H9 (cell line): Measurements from ENCODE around the gene SRGAP3. TPM values are rescaled to one million over a fixed set of nuclear protein-coding genes. Genes with fewer than 3 reads are reported as not detected.

ENCODE experiments used
- DNase-seq: peaks from one replicate; pipeline ENCODE4 v3.0.0-alpha.2; 2017
- H2AFZ ChIP-seq: one replicate; pipeline ENCODE4 v1.6.1; 2013; ENCODE audit warnings: mild to moderate bottlenecking, low read length, control low read depth, moderate library complexity
- H2AK5ac ChIP-seq: 2 replicates; pipeline ENCODE4 v1.6.1; 2013; ENCODE audit warnings: low read length, control low read depth, mixed read lengths; ENCODE audit not compliant: insufficient read length
- H2BK120ac ChIP-seq: one replicate; pipeline ENCODE4 v1.6.1; 2013; ENCODE audit warnings: low read depth, mild to moderate bottlenecking, low read length, control low read depth, inconsistent platforms; ENCODE audit not compliant: poor library complexity, severe bottlenecking
- H2BK12ac ChIP-seq: 2 replicates; pipeline ENCODE4 v1.6.1; 2013; ENCODE audit warnings: low read length, control low read depth, mixed read lengths, low read depth; ENCODE audit not compliant: insufficient read length
- H2BK15ac ChIP-seq: 2 replicates; pipeline ENCODE4 v1.6.1; 2013; ENCODE audit warnings: low read depth, low read length, control low read depth
- H2BK20ac ChIP-seq: one replicate; pipeline ENCODE4 v1.6.1; 2013; ENCODE audit warnings: low read depth, mild to moderate bottlenecking, low read length, control low read depth, inconsistent platforms; ENCODE audit not compliant: poor library complexity, severe bottlenecking
- H2BK5ac ChIP-seq: 2 replicates; pipeline ENCODE4 v1.6.1; 2013; ENCODE audit warnings: low read length, control low read depth, mixed read lengths; ENCODE audit not compliant: insufficient read length
- H3K14ac ChIP-seq: 2 replicates; pipeline ENCODE4 v1.6.1; 2013; ENCODE audit warnings: low read length, control low read depth; ENCODE audit not compliant: insufficient read depth
- H3K18ac ChIP-seq: 2 replicates; pipeline ENCODE4 v1.6.1; 2013; ENCODE audit warnings: low read depth, mild to moderate bottlenecking, mixed read lengths, low read length, control low read depth; ENCODE audit not compliant: insufficient read length
- H3K23ac ChIP-seq: 2 replicates; pipeline ENCODE4 v1.6.1; 2013; ENCODE audit warnings: low read length, control low read depth, mixed read lengths, low read depth; ENCODE audit not compliant: insufficient read length
- H3K23me2 ChIP-seq: 2 replicates; pipeline ENCODE4 v1.6.1; 2013; ENCODE audit warnings: low read depth, mild to moderate bottlenecking, mixed read lengths, low read length, control low read depth; ENCODE audit not compliant: insufficient read length, poor library complexity, severe bottlenecking
- H3K27ac ChIP-seq: 2 replicates; pipeline ENCODE4 v1.5.1; 2013; ENCODE audit warnings: low read length, control low read depth, mixed read lengths, low read depth; ENCODE audit not compliant: insufficient read length
- H3K27me3 ChIP-seq: 2 replicates; pipeline ENCODE4 v1.6.1; 2013; ENCODE audit warnings: low read length, control low read depth, inconsistent platforms; ENCODE audit not compliant: insufficient read depth
- H3K4ac ChIP-seq: 2 replicates; pipeline ENCODE4 v1.6.1; 2013; ENCODE audit warnings: low read depth, mild to moderate bottlenecking, control low read depth, inconsistent platforms, low read length, moderate library complexity
- H3K4me1 ChIP-seq: 2 replicates; pipeline ENCODE4 v1.6.1; 2013; ENCODE audit warnings: low read length, control low read depth, inconsistent platforms; ENCODE audit not compliant: insufficient read depth
- H3K4me2 ChIP-seq: 2 replicates; pipeline ENCODE4 v1.6.1; 2013; ENCODE audit warnings: low read length, control low read depth, mixed read lengths; ENCODE audit not compliant: insufficient read length, insufficient read depth
- H3K56ac ChIP-seq: 2 replicates; pipeline ENCODE4 v1.6.1; 2013; ENCODE audit warnings: low read depth, mild to moderate bottlenecking, mixed read lengths, low read length, control low read depth; ENCODE audit not compliant: insufficient read length
- H3K79me1 ChIP-seq: 2 replicates; pipeline ENCODE4 v1.6.1; 2013; ENCODE audit warnings: low read depth, mild to moderate bottlenecking, moderate library complexity, low read length, control low read depth, inconsistent platforms; ENCODE audit not compliant: insufficient read depth, poor library complexity, severe bottlenecking
- H3K79me2 ChIP-seq: 2 replicates; pipeline ENCODE4 v1.6.1; 2013; ENCODE audit warnings: low read length, control low read depth, inconsistent platforms; ENCODE audit not compliant: insufficient read depth
- H3K9ac ChIP-seq: 2 replicates; pipeline ENCODE4 v1.6.1; 2013; ENCODE audit warnings: low read length, control low read depth, mixed read lengths; ENCODE audit not compliant: insufficient read length; ENCODE audit errors: extremely low read depth
- H3K9me3 ChIP-seq: one replicate; pipeline ENCODE4 v1.6.1; 2013; ENCODE audit warnings: low read depth, low read length, inconsistent platforms; ENCODE audit not compliant: control insufficient read depth
- H3T11ph ChIP-seq: one replicate; pipeline ENCODE4 v1.6.1; 2013; ENCODE audit warnings: mild to moderate bottlenecking, low read length, control low read depth, inconsistent platforms
- H4K20me1 ChIP-seq: one replicate; pipeline ENCODE4 v1.6.1; 2013; ENCODE audit not compliant: control insufficient read depth, insufficient read length, insufficient read depth
- H4K5ac ChIP-seq: 2 replicates; pipeline ENCODE4 v1.6.1; 2013; ENCODE audit warnings: low read depth, mild to moderate bottlenecking, mixed read lengths, low read length, control low read depth; ENCODE audit not compliant: insufficient read length
- H4K8ac ChIP-seq: replicated peaks from 2 replicates; pipeline ENCODE4 v1.6.1; 2013; ENCODE audit warnings: low read length, control low read depth, mixed read lengths, low read depth; ENCODE audit not compliant: insufficient read length
- H4K91ac ChIP-seq: 2 replicates; pipeline ENCODE4 v1.6.1; 2013; ENCODE audit warnings: low read depth, mild to moderate bottlenecking, moderate library complexity, mixed read lengths, low read length, control low read depth; ENCODE audit not compliant: insufficient read length
- H3K27ac Mint-ChIP-seq, 3 experiments: 2 replicates in 2 of 3; 3 replicates in 1 of 3; pipeline ENCODE4 v1.8.0; 2020 to 2021; ENCODE audit warnings: mixed read lengths in 3 of 3, mild to moderate bottlenecking in 1 of 3, moderate library complexity in 1 of 3
- H3K27me3 Mint-ChIP-seq: 2 replicates; pipeline ENCODE4 v1.8.0; 2021; ENCODE audit warnings: low read depth, mild to moderate bottlenecking, moderate library complexity, mixed read lengths
- H3K36me3 Mint-ChIP-seq, 3 experiments: 2 replicates in 2 of 3; 3 replicates in 1 of 3; pipeline ENCODE4 v1.8.0; 2020 to 2021; ENCODE audit warnings: low read depth in 3 of 3, mixed read lengths in 3 of 3; ENCODE audit not compliant: insufficient read depth in 1 of 3
- H3K4me1 Mint-ChIP-seq, 2 experiments: 2 replicates each; pipeline ENCODE4 v1.8.0; 2020; ENCODE audit warnings: mixed read lengths in 2 of 2
- H3K4me3 Mint-ChIP-seq, 2 experiments: 2 replicates in 1 of 2; 3 replicates in 1 of 2; pipeline ENCODE4 v1.8.0; 2020 to 2021; ENCODE audit warnings: mild to moderate bottlenecking in 2 of 2, mixed read lengths in 2 of 2, moderate library complexity in 1 of 2
- H3K9me3 Mint-ChIP-seq, 2 experiments: 2 replicates in 1 of 2; 3 replicates in 1 of 2; pipeline ENCODE4 v1.8.0; 2020; ENCODE audit warnings: mild to moderate bottlenecking in 2 of 2, mixed read lengths in 2 of 2, moderate library complexity in 1 of 2
- CTCF ChIP-seq: fragments of 200-600 bp; sonication (generic); conservative IDR thresholded peaks from 3 replicates; pipeline ENCODE4 v1.8.0; 2021; ENCODE audit warnings: antibody characterized with exemption, mild to moderate bottlenecking
- WGBS: extraction: QIAGEN DNeasy Blood & Tissue Kit; methylation state at CpG from one replicate; pipeline ENCODE4 v1.1.7; 2013; ENCODE audit warnings: missing lambda C conversion rate, low lambda C conversion rate, mixed read lengths; ENCODE audit not compliant: insufficient read length; ENCODE audit errors: extremely low coverage; 5-methylcytosine and 5-hydroxymethylcytosine counted together
- total RNA-seq: library from RNA; stranded (reverse); gene quantifications from 2 replicates; pipeline ENCODE4 v1.2.1, GENCODE V29; 2021

SRGAP3 gene
- total RNA-seq, 1 experiment from 2014 or later = 3.4 TPM

GRCh38 chr3:9216736-9217135, 32.7 kb downstream of the SRGAP3 start:
- Histone ChIP-seq H2BK15ac (no peak overlapping the region), H4K5ac (no peak overlapping the region), H3K27me3 (no peaks in the 10 kb centered on the region), H3K79me1 (no peaks in the 10 kb centered on the region), H3K79me2 (no peaks in the 10 kb centered on the region), H3K23ac (no peak overlapping the region), H4K8ac (no peak overlapping the region), H3T11ph (no peak overlapping the region), H3K4me1 (peaks cover 3% of the 10 kb centered on the region; the same call in 1 of the 2 replicates), H3K27ac (no peak overlapping the region), H3K18ac (no peak overlapping the region), H2BK20ac (no peak overlapping the region), H4K20me1 (no peaks in the 10 kb centered on the region), H3K9me3 (no peaks in the 10 kb centered on the region), H3K14ac (no peak overlapping the region), H2BK5ac (no peak overlapping the region), H3K56ac (no peak overlapping the region), H2AK5ac (no peak overlapping the region), H2BK120ac (no peak overlapping the region), H2BK12ac (no peak overlapping the region), H3K4ac (no peak overlapping the region), H3K9ac (no peak overlapping the region), H3K23me2 (no peaks in the 10 kb centered on the region), H3K4me2 (no peak overlapping the region), H2AFZ (no peak overlapping the region), H4K91ac (no peak overlapping the region)
- H3K4me1 Mint-ChIP-seq = peaks cover 7 to 23% of the 10 kb centered on the region in 2 experiments
- no peak overlapping the region for H3K4me3 Mint-ChIP-seq
- H3K9me3 Mint-ChIP-seq = no peaks in the 10 kb centered on the region
- H3K27ac Mint-ChIP-seq = no peak overlapping the region
- no peaks in the 10 kb centered on the region; the same call in 1 of the 2 replicates for H3K27me3 Mint-ChIP-seq
- no CpG with 5 or more reads among the region's 14 CpGs for WGBS
- DNase-seq = no peak
- no peaks in the 10 kb centered on the region for H3K36me3 Mint-ChIP-seq
- no peak for TF ChIP-seq CTCF
